SKM-1 (cell line): ENCODE data around the gene OTOP3.
"Not testable (repeated sequence)": the region's sequence is repeated elsewhere in the genome, so short reads cannot be mapped to it uniquely, and the experiment has no call there.

Experiments used
- DNase-seq: peaks from one replicate; lab custom pipeline; 2025; ENCODE audit not compliant: unreplicated experiment; lab: John Stamatoyannopoulos, UW

OTOP3 gene

DNA sequence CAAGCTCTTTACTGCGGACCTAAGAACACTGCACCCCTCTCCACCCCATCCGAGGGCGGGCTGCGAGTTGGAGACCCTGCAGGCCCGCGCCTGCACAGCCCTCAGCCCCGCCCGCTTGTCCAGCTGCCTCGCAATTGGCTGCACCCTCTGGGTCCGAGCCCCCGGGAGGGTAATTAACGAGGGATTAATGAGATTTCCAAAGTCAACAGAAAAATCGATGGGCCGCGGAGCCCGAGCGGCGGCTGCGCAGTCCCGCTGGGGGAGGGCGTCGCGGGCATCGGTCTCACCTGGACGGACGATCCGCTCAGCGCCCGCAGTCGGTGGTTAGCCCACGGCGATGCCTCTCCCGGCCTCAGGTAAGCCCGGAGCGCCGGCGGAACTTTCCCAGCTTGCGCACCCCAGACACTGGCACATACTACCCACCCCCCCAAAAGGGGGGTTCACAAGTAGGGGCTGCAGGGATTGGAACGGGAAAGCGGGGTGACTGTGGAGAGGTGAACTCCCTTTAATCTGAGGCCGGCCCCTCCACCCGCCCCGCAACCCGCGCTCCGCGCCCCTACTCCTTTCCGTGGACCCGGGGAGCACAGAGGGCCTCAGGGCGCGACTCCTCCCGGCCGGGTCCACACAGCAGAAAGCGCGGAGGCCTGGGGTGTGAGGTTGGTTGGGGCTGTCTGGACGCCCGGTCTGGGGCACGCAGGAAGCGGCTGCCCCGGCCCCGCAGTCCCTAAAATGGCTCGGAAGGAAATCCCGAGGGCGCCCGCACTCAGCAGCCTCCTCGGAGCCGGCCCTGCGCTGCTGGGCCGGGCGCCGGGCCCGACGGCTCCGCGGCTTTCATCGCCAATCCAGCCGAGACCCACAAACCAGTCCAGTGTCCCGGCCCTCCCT lies at the start of gene OTOP3:
OTOP3 (plus strand) TSS at position 314 of the 885 bp plus-strand sequence; CDS start at position 338, 24 bp downstream.
- no peak for DNase-seq

- DNase-seq: no peak
Observed at GRCh38 chr17:74888469-74888868, 47.2 kb upstream of the OTOP3 start.

DNA sequence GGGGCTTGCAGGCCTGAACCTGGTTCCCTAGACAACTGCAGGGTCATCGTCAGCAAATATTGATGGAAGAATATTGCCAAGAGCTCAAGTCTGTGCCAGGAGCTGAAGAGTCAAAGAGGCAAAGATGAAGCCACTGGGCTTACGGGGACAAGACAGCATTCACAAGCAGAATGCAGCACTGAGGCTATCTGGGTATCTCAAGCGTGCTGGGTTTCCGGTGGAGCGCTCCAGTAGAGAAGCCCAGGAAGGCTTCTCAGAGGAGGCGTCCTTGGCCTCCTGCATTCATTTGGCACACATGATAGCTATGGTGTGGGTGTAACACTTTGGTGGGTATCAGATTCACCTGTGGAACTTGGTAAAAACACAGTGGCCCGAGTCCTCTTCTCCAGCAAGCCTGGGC lies 45.1 kb upstream of the OTOP3 start:
- DNase-seq: no peak

DNA sequence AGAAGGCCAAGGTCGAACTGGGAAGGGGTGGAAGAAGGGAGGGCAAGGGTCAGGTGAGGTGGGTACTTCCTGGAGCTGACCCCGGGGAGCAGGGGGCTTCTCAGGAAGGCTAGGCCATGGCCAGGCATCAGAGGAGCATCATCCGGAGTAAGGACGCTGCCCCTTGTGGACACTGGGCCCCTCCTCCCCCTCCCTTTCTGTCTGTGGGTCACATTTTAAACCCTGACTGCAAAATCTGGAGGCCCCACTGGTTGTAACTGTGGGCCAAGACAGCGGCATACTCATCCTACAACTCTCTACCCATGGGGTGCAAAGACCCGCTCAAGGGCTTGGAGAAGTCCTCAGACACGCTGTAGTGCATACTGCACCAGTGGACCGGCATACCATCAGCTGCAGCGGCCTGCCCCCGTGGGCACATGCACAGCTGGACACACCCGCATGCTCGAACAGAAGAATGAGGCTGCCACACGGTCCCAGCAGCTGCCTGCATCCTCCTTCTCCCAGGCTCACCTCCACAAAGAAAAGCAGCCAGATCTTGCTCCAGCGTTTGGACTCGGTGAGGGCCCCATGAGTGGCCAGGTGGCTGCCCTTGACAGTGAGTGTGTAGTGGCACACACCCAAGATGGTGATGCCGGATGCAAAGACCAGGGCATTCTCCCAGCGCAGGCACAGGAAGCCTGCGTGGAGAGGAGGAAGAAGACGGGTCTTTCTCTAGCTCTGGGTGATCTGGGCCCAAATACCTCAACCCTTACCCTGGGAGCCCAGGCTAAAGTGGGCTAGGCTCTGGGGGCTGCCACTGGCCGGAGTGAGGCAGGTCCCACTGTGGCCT lies 43.5 kb upstream of the OTOP3 start:
- DNase-seq: no peak

DNA sequence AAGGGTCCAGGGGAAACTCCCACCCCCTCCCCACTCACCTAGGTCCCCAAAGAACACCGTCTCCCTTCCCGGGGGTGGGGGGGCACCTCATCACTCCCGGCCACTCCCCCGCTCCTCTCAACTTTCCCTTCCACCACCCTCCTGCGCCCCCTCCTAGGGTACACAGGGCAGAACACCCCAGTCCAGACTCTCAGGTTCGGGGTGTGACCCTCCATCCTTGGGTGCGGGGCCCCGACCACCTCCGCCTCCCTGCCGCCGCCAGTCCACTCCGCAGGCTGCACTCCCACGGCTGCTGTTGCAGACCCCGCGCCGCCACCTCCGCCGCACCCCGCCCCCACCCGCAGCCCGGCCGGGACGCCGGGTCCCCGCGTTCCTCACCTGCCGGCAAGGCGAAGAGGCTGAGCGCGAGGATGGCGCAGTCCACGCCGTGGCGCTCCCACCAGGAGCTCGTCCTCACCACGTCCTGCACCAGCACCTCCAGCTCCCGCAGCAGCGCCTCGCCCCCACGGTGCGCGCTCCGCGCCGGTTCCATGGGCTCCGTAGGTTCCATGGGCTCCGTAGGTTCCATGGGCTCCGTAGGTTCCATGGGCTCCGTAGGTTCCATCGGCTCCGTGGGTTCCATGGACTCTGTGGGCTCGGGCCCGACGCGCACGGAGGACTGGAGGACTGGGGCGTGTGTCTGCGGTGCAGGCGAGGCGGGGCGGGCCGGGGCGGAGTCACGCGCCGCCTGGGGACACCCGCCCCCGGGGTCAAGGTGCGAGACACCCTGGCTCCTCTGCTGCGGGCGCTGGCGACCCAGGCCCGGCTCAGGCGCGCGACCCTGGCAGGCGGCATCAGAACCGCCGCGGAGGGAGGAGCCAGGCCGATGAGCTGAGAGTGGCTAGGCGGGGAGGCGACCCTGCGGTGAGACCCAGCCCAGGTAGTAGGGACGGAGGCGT lies 42.5 kb upstream of the OTOP3 start, which contains the start of gene FADS6:
FADS6 (minus strand) TSS at position 660 of the 938 bp plus-strand sequence; CDS start at position 622, 38 bp downstream.
- no peak for DNase-seq

GRCh38 chr17:74893936-74894671 lies 41.6 kb upstream of the OTOP3 start:
- DNase-seq: no peak

- DNase-seq: no peak
Observed at GRCh38 chr17:74898376-74898946, 37.2 kb upstream of the OTOP3 start.

GRCh38 chr17:74900208-74900607 lies 35.5 kb upstream of the OTOP3 start:
- no peak for DNase-seq

- no peak for DNase-seq
Observed at GRCh38 chr17:74901353-74902135, 34.2 kb upstream of the OTOP3 start.

- DNase-seq: no peak
Observed at GRCh38 chr17:74903034-74903433, 32.7 kb upstream of the OTOP3 start.

DNA sequence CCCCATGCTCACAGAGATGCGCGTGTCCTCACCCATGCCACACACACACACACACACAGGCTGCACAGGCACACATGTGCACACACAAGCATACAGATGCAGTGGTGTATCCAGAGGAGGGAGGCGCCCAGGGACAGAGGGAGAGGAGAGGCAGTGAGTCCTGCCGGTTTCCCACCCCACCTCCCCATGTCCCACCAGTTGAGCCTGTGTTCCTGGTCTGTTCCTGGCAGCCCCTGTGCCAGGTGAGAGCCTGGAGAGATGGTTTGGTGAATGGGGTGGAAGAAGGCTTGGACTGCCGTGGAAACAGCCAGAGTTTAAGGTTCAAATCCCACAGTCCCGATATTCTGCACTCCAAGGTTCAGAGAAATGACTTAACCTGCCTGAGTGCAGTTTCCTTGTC lies 32.0 kb upstream of the OTOP3 start:
- DNase-seq: no peak

GRCh38 chr17:74904687-74905409 lies 30.9 kb upstream of the OTOP3 start:
- no peak for DNase-seq

- DNase-seq: not testable (repeated sequence)
Observed at GRCh38 chr17:74906214-74906793, 29.4 kb upstream of the OTOP3 start.

GRCh38 chr17:74907012-74907411 lies 28.7 kb upstream of the OTOP3 start:
- DNase-seq: no peak

GRCh38 chr17:74909097-74909496 lies 26.6 kb upstream of the OTOP3 start:
- DNase-seq: not testable (repeated sequence)

GRCh38 chr17:74911423-74911822 lies 24.3 kb upstream of the OTOP3 start:
- not testable (repeated sequence) for DNase-seq

DNA sequence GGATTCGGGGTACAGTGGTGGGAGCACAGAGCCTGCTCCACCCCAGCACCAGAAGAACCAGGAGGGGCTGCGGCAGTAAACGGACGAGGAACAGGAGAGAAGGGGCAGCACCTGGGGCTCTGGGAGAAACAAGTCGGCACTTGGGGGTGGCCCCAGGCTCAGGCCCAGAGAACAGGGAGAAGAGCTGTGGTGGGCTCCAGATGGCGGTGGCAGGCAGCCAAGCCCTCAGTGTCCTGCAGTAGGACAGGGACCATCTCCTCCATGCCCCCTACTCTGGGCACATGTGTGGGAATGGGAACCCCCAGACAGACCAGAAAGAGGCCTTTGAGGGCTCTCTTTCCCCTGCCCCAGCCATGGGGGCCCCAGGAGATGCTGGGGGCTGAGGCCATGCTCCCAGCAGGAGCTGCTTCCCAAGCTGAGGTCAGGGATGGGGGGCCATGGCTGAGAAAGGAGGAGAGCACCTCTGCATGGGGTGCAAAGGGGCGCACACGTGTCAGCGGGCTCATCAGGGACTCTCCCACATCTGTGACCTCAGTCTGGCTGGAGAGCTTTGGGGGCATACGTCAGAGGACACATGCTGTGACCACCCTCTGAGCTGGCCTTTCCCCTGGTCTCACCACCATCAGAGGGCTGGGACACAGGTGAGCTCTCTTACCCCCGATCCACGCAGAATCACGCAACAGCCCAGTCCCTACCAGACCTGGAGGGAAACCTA lies 19.4 kb upstream of the OTOP3 start:
- no peak for DNase-seq
